Astrocyte (in vitro differentiated cells and primary cell): ENCODE data around the gene PLEKHB1. TPM values are rescaled to one million over a fixed set of nuclear protein-coding genes. Genes with fewer than 3 reads are reported as not detected.

Experiments
- DNase-seq: peaks from one replicate; pipeline ENCODE4 v3.0.0-alpha.2; 2010; ENCODE audit warnings: low read depth
- FAIRE-seq: peaks from 2 replicates; lab custom pipeline; 2011; peaks lifted over from hg19 to GRCh38; lab: Jason Lieb, UNC
- H2AFZ ChIP-seq: 2 replicates; pipeline ENCODE4 v1.6.0; 2012; ENCODE audit warnings: low read depth, low read length, inconsistent platforms
- H3K27ac ChIP-seq: 2 replicates; pipeline ENCODE4 v1.5.1; 2011; ENCODE audit warnings: low read depth, low read length, inconsistent platforms
- H3K27me3 ChIP-seq: 2 replicates; pipeline ENCODE4 v1.6.0; 2011; ENCODE audit warnings: low read length, inconsistent platforms; ENCODE audit not compliant: insufficient read depth
- H3K36me3 ChIP-seq: 2 replicates; pipeline ENCODE4 v1.5.1; 2011; ENCODE audit warnings: low read length, inconsistent platforms; ENCODE audit not compliant: insufficient read depth
- H3K4me1 ChIP-seq: 2 replicates; pipeline ENCODE4 v1.5.1; 2011; ENCODE audit warnings: low read length, inconsistent platforms; ENCODE audit not compliant: insufficient read depth
- H3K4me2 ChIP-seq: 2 replicates; pipeline ENCODE4 v1.6.0; 2012; ENCODE audit warnings: low read length, inconsistent platforms
- H3K4me3 ChIP-seq: 2 replicates; pipeline ENCODE4 v1.5.1; 2011; ENCODE audit warnings: low read depth, mild to moderate bottlenecking, low read length, inconsistent platforms; ENCODE audit not compliant: insufficient read depth
- H3K79me2 ChIP-seq: 2 replicates; pipeline ENCODE4 v1.6.0; 2012; ENCODE audit warnings: mild to moderate bottlenecking, low read length, inconsistent platforms; ENCODE audit not compliant: insufficient read depth
- H3K9ac ChIP-seq: 2 replicates; pipeline ENCODE4 v1.6.0; 2012; ENCODE audit warnings: mild to moderate bottlenecking, low read length, inconsistent platforms
- H3K9me3 ChIP-seq: 2 replicates; pipeline ENCODE4 v1.5.1; 2012; ENCODE audit warnings: low read depth, mild to moderate bottlenecking, low read length, inconsistent platforms; ENCODE audit not compliant: insufficient read depth
- H4K20me1 ChIP-seq: 2 replicates; pipeline ENCODE4 v1.6.0; 2012; ENCODE audit warnings: low read length, inconsistent platforms; ENCODE audit not compliant: insufficient read depth
- H3K27ac Mint-ChIP-seq: one replicate; pipeline ENCODE4 v1.8.0; 2021; ENCODE audit warnings: mild to moderate bottlenecking, mixed read lengths; ENCODE audit not compliant: unreplicated experiment
- H3K27me3 Mint-ChIP-seq: one replicate; pipeline ENCODE4 v1.8.0; 2021; ENCODE audit warnings: low read depth, mixed read lengths; ENCODE audit not compliant: unreplicated experiment
- H3K36me3 Mint-ChIP-seq: one replicate; pipeline ENCODE4 v1.8.0; 2021; ENCODE audit warnings: low read depth, mixed read lengths; ENCODE audit not compliant: unreplicated experiment
- H3K4me1 Mint-ChIP-seq: one replicate; pipeline ENCODE4 v1.8.0; 2021; ENCODE audit warnings: low read depth, mixed read lengths; ENCODE audit not compliant: unreplicated experiment
- H3K4me3 Mint-ChIP-seq: one replicate; pipeline ENCODE4 v1.8.0; 2021; ENCODE audit warnings: mild to moderate bottlenecking, moderate library complexity, mixed read lengths; ENCODE audit not compliant: unreplicated experiment
- H3K9me3 Mint-ChIP-seq: one replicate; pipeline ENCODE4 v1.8.0; 2021; ENCODE audit warnings: mild to moderate bottlenecking, mixed read lengths; ENCODE audit not compliant: unreplicated experiment
- EZH2 ChIP-seq: IDR thresholded peaks from 2 replicates; pipeline ENCODE4 v1.6.1; 2012; ENCODE audit warnings: mild to moderate bottlenecking, low read length, inconsistent platforms; ENCODE audit not compliant: insufficient read depth
- total RNA-seq: library from RNA; stranded (reverse); gene quantifications from 2 replicates; pipeline ENCODE4 v1.2.1, GENCODE V29; 2021
- TF ChIP-seq, protein P1 (sequence below): IDR thresholded peaks from 2 replicates; pipeline ENCODE4 v1.5.1; 2011; ENCODE audit warnings: low read depth, mild to moderate bottlenecking, inconsistent platforms, low read length, moderate library complexity; ENCODE audit not compliant: insufficient read depth

Gene PLEKHB1
- total RNA-seq, 1 donor from 2014 or later: 4.5 TPM

GRCh38 chr11:73647459-73648100 is 1.2 kb downstream of the PLEKHB1 start:
- Histone ChIP-seq H3K36me3 (no peaks in the 10 kb centered on the region), H3K4me1 (no peaks in the 10 kb centered on the region), H3K9me3 (no peaks in the 10 kb centered on the region), H4K20me1 (no peaks in the 10 kb centered on the region), H3K79me2 (no peaks in the 10 kb centered on the region), H3K27me3 (peaks cover 7% of the 10 kb centered on the region), H3K27ac (no peak overlapping the region), H3K4me3 (no peak overlapping the region), H2AFZ (no peak overlapping the region), H3K9ac (no peak overlapping the region), H3K4me2 (peak overlapping the region; percentile 65)
- peak; percentile 64 for DNase-seq
- no peaks in the 10 kb centered on the region for H3K36me3 Mint-ChIP-seq
- H3K4me1 Mint-ChIP-seq: peaks cover 12% of the 10 kb centered on the region
- no peak overlapping the region for H3K27ac Mint-ChIP-seq
- FAIRE-seq: no peak
- no peak overlapping the region for H3K4me3 Mint-ChIP-seq
- TF ChIP-seq EZH2: no peak
- TF ChIP-seq, protein P1, sequence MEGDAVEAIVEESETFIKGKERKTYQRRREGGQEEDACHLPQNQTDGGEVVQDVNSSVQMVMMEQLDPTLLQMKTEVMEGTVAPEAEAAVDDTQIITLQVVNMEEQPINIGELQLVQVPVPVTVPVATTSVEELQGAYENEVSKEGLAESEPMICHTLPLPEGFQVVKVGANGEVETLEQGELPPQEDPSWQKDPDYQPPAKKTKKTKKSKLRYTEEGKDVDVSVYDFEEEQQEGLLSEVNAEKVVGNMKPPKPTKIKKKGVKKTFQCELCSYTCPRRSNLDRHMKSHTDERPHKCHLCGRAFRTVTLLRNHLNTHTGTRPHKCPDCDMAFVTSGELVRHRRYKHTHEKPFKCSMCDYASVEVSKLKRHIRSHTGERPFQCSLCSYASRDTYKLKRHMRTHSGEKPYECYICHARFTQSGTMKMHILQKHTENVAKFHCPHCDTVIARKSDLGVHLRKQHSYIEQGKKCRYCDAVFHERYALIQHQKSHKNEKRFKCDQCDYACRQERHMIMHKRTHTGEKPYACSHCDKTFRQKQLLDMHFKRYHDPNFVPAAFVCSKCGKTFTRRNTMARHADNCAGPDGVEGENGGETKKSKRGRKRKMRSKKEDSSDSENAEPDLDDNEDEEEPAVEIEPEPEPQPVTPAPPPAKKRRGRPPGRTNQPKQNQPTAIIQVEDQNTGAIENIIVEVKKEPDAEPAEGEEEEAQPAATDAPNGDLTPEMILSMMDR: no peak
- H3K27me3 Mint-ChIP-seq: peaks cover 4% of the 10 kb centered on the region
- no peaks in the 10 kb centered on the region for H3K9me3 Mint-ChIP-seq

- Histone ChIP-seq H3K9ac (no peak overlapping the region), H3K4me2 (no peak overlapping the region), H4K20me1 (no peaks in the 10 kb centered on the region), H3K27me3 (peaks cover 7% of the 10 kb centered on the region), H2AFZ (no peak overlapping the region), H3K79me2 (no peaks in the 10 kb centered on the region), H3K9me3 (no peaks in the 10 kb centered on the region), H3K4me1 (no peaks in the 10 kb centered on the region), H3K36me3 (no peaks in the 10 kb centered on the region), H3K4me3 (no peak overlapping the region), H3K27ac (no peak overlapping the region)
- Mint-ChIP-seq H3K9me3 (no peaks in the 10 kb centered on the region), H3K36me3 (no peaks in the 10 kb centered on the region), H3K4me3 (peak overlapping the region; percentile 34), H3K27ac (no peak overlapping the region), H3K4me1 (peaks cover 12% of the 10 kb centered on the region), H3K27me3 (peaks cover 4% of the 10 kb centered on the region)
- TF ChIP-seq, protein P1: no peak
- no peak for TF ChIP-seq EZH2
- DNase-seq (no peak), FAIRE-seq (no peak)
These were observed 1.7 kb downstream of the PLEKHB1 start for GRCh38 chr11:73648121-73648520.

GRCh38 chr11:73648571-73649046 is 2.2 kb downstream of the PLEKHB1 start:
- H3K4me1 ChIP-seq: no peaks in the 10 kb centered on the region
- H3K27ac ChIP-seq: no peak overlapping the region
- TF ChIP-seq EZH2: no peak
- TF ChIP-seq, protein P1: no peak
- no peaks in the 10 kb centered on the region for H3K36me3 ChIP-seq
- no peak overlapping the region for H3K9ac ChIP-seq
- no peaks in the 10 kb centered on the region for H3K9me3 ChIP-seq
- H3K4me3 Mint-ChIP-seq: no peak overlapping the region
- no peak overlapping the region for H3K4me3 ChIP-seq
- no peaks in the 10 kb centered on the region for H3K79me2 ChIP-seq
- H2AFZ ChIP-seq: no peak overlapping the region
- no peak for DNase-seq
- no peak overlapping the region for H3K4me2 ChIP-seq
- H3K9me3 Mint-ChIP-seq: no peaks in the 10 kb centered on the region
- H3K36me3 Mint-ChIP-seq: no peaks in the 10 kb centered on the region
- FAIRE-seq: no peak
- H3K4me1 Mint-ChIP-seq: peaks cover 12% of the 10 kb centered on the region
- no peak overlapping the region for H3K27ac Mint-ChIP-seq
- H4K20me1 ChIP-seq: no peaks in the 10 kb centered on the region
- H3K27me3 Mint-ChIP-seq: peaks cover 4% of the 10 kb centered on the region
- H3K27me3 ChIP-seq: peaks cover 7% of the 10 kb centered on the region
